H9 (cell line): ENCODE measurements around the gene H2BK1. TPM values are rescaled to one million over a fixed set of nuclear protein-coding genes. Genes with fewer than 3 reads are reported as not detected.

Experiments
- DNase-seq: peaks from one replicate; pipeline ENCODE4 v3.0.0-alpha.2; 2017
- H2AFZ ChIP-seq: one replicate; pipeline ENCODE4 v1.6.1; 2013; ENCODE audit warnings: mild to moderate bottlenecking, low read length, control low read depth, moderate library complexity
- H2AK5ac ChIP-seq: 2 replicates; pipeline ENCODE4 v1.6.1; 2013; ENCODE audit warnings: low read length, control low read depth, mixed read lengths; ENCODE audit not compliant: insufficient read length
- H2BK120ac ChIP-seq: one replicate; pipeline ENCODE4 v1.6.1; 2013; ENCODE audit warnings: low read depth, mild to moderate bottlenecking, low read length, control low read depth, inconsistent platforms; ENCODE audit not compliant: poor library complexity, severe bottlenecking
- H2BK12ac ChIP-seq: 2 replicates; pipeline ENCODE4 v1.6.1; 2013; ENCODE audit warnings: low read length, control low read depth, mixed read lengths, low read depth; ENCODE audit not compliant: insufficient read length
- H2BK15ac ChIP-seq: 2 replicates; pipeline ENCODE4 v1.6.1; 2013; ENCODE audit warnings: low read depth, low read length, control low read depth
- H2BK20ac ChIP-seq: one replicate; pipeline ENCODE4 v1.6.1; 2013; ENCODE audit warnings: low read depth, mild to moderate bottlenecking, low read length, control low read depth, inconsistent platforms; ENCODE audit not compliant: poor library complexity, severe bottlenecking
- H2BK5ac ChIP-seq: 2 replicates; pipeline ENCODE4 v1.6.1; 2013; ENCODE audit warnings: low read length, control low read depth, mixed read lengths; ENCODE audit not compliant: insufficient read length
- H3K14ac ChIP-seq: 2 replicates; pipeline ENCODE4 v1.6.1; 2013; ENCODE audit warnings: low read length, control low read depth; ENCODE audit not compliant: insufficient read depth
- H3K18ac ChIP-seq: 2 replicates; pipeline ENCODE4 v1.6.1; 2013; ENCODE audit warnings: low read depth, mild to moderate bottlenecking, mixed read lengths, low read length, control low read depth; ENCODE audit not compliant: insufficient read length
- H3K23ac ChIP-seq: 2 replicates; pipeline ENCODE4 v1.6.1; 2013; ENCODE audit warnings: low read length, control low read depth, mixed read lengths, low read depth; ENCODE audit not compliant: insufficient read length
- H3K23me2 ChIP-seq: 2 replicates; pipeline ENCODE4 v1.6.1; 2013; ENCODE audit warnings: low read depth, mild to moderate bottlenecking, mixed read lengths, low read length, control low read depth; ENCODE audit not compliant: insufficient read length, poor library complexity, severe bottlenecking
- H3K27ac ChIP-seq: 2 replicates; pipeline ENCODE4 v1.5.1; 2013; ENCODE audit warnings: low read length, control low read depth, mixed read lengths, low read depth; ENCODE audit not compliant: insufficient read length
- H3K27me3 ChIP-seq: 2 replicates; pipeline ENCODE4 v1.6.1; 2013; ENCODE audit warnings: low read length, control low read depth, inconsistent platforms; ENCODE audit not compliant: insufficient read depth
- H3K4ac ChIP-seq: 2 replicates; pipeline ENCODE4 v1.6.1; 2013; ENCODE audit warnings: low read depth, mild to moderate bottlenecking, control low read depth, inconsistent platforms, low read length, moderate library complexity
- H3K4me1 ChIP-seq: 2 replicates; pipeline ENCODE4 v1.6.1; 2013; ENCODE audit warnings: low read length, control low read depth, inconsistent platforms; ENCODE audit not compliant: insufficient read depth
- H3K4me2 ChIP-seq: 2 replicates; pipeline ENCODE4 v1.6.1; 2013; ENCODE audit warnings: low read length, control low read depth, mixed read lengths; ENCODE audit not compliant: insufficient read length, insufficient read depth
- H3K56ac ChIP-seq: 2 replicates; pipeline ENCODE4 v1.6.1; 2013; ENCODE audit warnings: low read depth, mild to moderate bottlenecking, mixed read lengths, low read length, control low read depth; ENCODE audit not compliant: insufficient read length
- H3K79me1 ChIP-seq: 2 replicates; pipeline ENCODE4 v1.6.1; 2013; ENCODE audit warnings: low read depth, mild to moderate bottlenecking, moderate library complexity, low read length, control low read depth, inconsistent platforms; ENCODE audit not compliant: insufficient read depth, poor library complexity, severe bottlenecking
- H3K79me2 ChIP-seq: 2 replicates; pipeline ENCODE4 v1.6.1; 2013; ENCODE audit warnings: low read length, control low read depth, inconsistent platforms; ENCODE audit not compliant: insufficient read depth
- H3K9ac ChIP-seq: 2 replicates; pipeline ENCODE4 v1.6.1; 2013; ENCODE audit warnings: low read length, control low read depth, mixed read lengths; ENCODE audit not compliant: insufficient read length; ENCODE audit errors: extremely low read depth
- H3K9me3 ChIP-seq: one replicate; pipeline ENCODE4 v1.6.1; 2013; ENCODE audit warnings: low read depth, low read length, inconsistent platforms; ENCODE audit not compliant: control insufficient read depth
- H3T11ph ChIP-seq: one replicate; pipeline ENCODE4 v1.6.1; 2013; ENCODE audit warnings: mild to moderate bottlenecking, low read length, control low read depth, inconsistent platforms
- H4K20me1 ChIP-seq: one replicate; pipeline ENCODE4 v1.6.1; 2013; ENCODE audit not compliant: control insufficient read depth, insufficient read length, insufficient read depth
- H4K5ac ChIP-seq: 2 replicates; pipeline ENCODE4 v1.6.1; 2013; ENCODE audit warnings: low read depth, mild to moderate bottlenecking, mixed read lengths, low read length, control low read depth; ENCODE audit not compliant: insufficient read length
- H4K8ac ChIP-seq: replicated peaks from 2 replicates; pipeline ENCODE4 v1.6.1; 2013; ENCODE audit warnings: low read length, control low read depth, mixed read lengths, low read depth; ENCODE audit not compliant: insufficient read length
- H4K91ac ChIP-seq: 2 replicates; pipeline ENCODE4 v1.6.1; 2013; ENCODE audit warnings: low read depth, mild to moderate bottlenecking, moderate library complexity, mixed read lengths, low read length, control low read depth; ENCODE audit not compliant: insufficient read length
- H3K27ac Mint-ChIP-seq, 3 experiments: 2 replicates in 2 of 3; 3 replicates in 1 of 3; pipeline ENCODE4 v1.8.0; 2020 to 2021; ENCODE audit warnings: mixed read lengths in 3 of 3, mild to moderate bottlenecking in 1 of 3, moderate library complexity in 1 of 3
- H3K27me3 Mint-ChIP-seq: 2 replicates; pipeline ENCODE4 v1.8.0; 2021; ENCODE audit warnings: low read depth, mild to moderate bottlenecking, moderate library complexity, mixed read lengths
- H3K36me3 Mint-ChIP-seq, 3 experiments: 2 replicates in 2 of 3; 3 replicates in 1 of 3; pipeline ENCODE4 v1.8.0; 2020 to 2021; ENCODE audit warnings: low read depth in 3 of 3, mixed read lengths in 3 of 3; ENCODE audit not compliant: insufficient read depth in 1 of 3
- H3K4me1 Mint-ChIP-seq, 2 experiments: 2 replicates each; pipeline ENCODE4 v1.8.0; 2020; ENCODE audit warnings: mixed read lengths in 2 of 2
- H3K4me3 Mint-ChIP-seq, 2 experiments: 2 replicates in 1 of 2; 3 replicates in 1 of 2; pipeline ENCODE4 v1.8.0; 2020 to 2021; ENCODE audit warnings: mild to moderate bottlenecking in 2 of 2, mixed read lengths in 2 of 2, moderate library complexity in 1 of 2
- H3K9me3 Mint-ChIP-seq, 2 experiments: 2 replicates in 1 of 2; 3 replicates in 1 of 2; pipeline ENCODE4 v1.8.0; 2020; ENCODE audit warnings: mild to moderate bottlenecking in 2 of 2, mixed read lengths in 2 of 2, moderate library complexity in 1 of 2
- WGBS: extraction: QIAGEN DNeasy Blood & Tissue Kit; methylation state at CpG from one replicate; pipeline ENCODE4 v1.1.7; 2013; ENCODE audit warnings: missing lambda C conversion rate, low lambda C conversion rate, mixed read lengths; ENCODE audit not compliant: insufficient read length; ENCODE audit errors: extremely low coverage; 5-methylcytosine and 5-hydroxymethylcytosine counted together
- total RNA-seq: library from RNA; stranded (reverse); gene quantifications from 2 replicates; pipeline ENCODE4 v1.2.1, GENCODE V29; 2021
- TF ChIP-seq, protein P1 (sequence below): fragments of 200-600 bp; sonication (generic); conservative IDR thresholded peaks from 3 replicates; pipeline ENCODE4 v1.8.0; 2021; ENCODE audit warnings: antibody characterized with exemption, mild to moderate bottlenecking

Gene H2BK1
- total RNA-seq, 1 experiment from 2014 or later = not detected

GRCh38 chr7:151172273-151173141 lies 37.8 kb downstream of the H2BK1 start:
- Histone ChIP-seq H2BK5ac (no peak overlapping the region), H2AFZ (no peak overlapping the region), H3K56ac (no peak overlapping the region), H3K4ac (no peak overlapping the region), H4K5ac (no peak overlapping the region), H4K91ac (no peak overlapping the region), H3K18ac (no peak overlapping the region), H3K9ac (no peak overlapping the region), H3K4me2 (no peak overlapping the region), H3K23ac (no peak overlapping the region), H3K27ac (no peak overlapping the region), H2BK15ac (no peak overlapping the region), H3K9me3 (no peaks in the 10 kb centered on the region), H4K20me1 (no peaks in the 10 kb centered on the region), H3K79me2 (no peaks in the 10 kb centered on the region), H3K14ac (no peak overlapping the region), H3K23me2 (peaks cover 6% of the 10 kb centered on the region), H3K79me1 (no peaks in the 10 kb centered on the region), H2BK120ac (no peak overlapping the region), H2BK12ac (no peak overlapping the region), H3K4me1 (no peaks in the 10 kb centered on the region), H3T11ph (no peak overlapping the region), H2BK20ac (no peak overlapping the region), H2AK5ac (no peak overlapping the region), H3K27me3 (peaks cover 20% of the 10 kb centered on the region), H4K8ac (no peak overlapping the region)
- peaks cover 93% of the 10 kb centered on the region for H3K27me3 Mint-ChIP-seq
- TF ChIP-seq, protein P1, sequence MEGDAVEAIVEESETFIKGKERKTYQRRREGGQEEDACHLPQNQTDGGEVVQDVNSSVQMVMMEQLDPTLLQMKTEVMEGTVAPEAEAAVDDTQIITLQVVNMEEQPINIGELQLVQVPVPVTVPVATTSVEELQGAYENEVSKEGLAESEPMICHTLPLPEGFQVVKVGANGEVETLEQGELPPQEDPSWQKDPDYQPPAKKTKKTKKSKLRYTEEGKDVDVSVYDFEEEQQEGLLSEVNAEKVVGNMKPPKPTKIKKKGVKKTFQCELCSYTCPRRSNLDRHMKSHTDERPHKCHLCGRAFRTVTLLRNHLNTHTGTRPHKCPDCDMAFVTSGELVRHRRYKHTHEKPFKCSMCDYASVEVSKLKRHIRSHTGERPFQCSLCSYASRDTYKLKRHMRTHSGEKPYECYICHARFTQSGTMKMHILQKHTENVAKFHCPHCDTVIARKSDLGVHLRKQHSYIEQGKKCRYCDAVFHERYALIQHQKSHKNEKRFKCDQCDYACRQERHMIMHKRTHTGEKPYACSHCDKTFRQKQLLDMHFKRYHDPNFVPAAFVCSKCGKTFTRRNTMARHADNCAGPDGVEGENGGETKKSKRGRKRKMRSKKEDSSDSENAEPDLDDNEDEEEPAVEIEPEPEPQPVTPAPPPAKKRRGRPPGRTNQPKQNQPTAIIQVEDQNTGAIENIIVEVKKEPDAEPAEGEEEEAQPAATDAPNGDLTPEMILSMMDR = peak; percentile 100
- peaks cover 7 to 20% of the 10 kb centered on the region in 2 experiments; a peak in 3 of 4 replicates for H3K4me1 Mint-ChIP-seq
- no CpG with 5 or more reads among the region's 42 CpGs for WGBS
- peaks cover 19 to 28% of the 10 kb centered on the region in 2 experiments for H3K9me3 Mint-ChIP-seq
- peaks cover 0 to 3% (median 0%) of the 10 kb centered on the region in 3 experiments; a peak in 2 of 7 replicates for H3K36me3 Mint-ChIP-seq
- DNase-seq = peak; percentile 83
- no peak overlapping the region for H3K27ac Mint-ChIP-seq
- H3K4me3 Mint-ChIP-seq = no peak overlapping the region
